Smooth muscle cell (in vitro differentiated cells): ENCODE data around the gene TMEM123. TPM values are rescaled to one million over a fixed set of nuclear protein-coding genes. Genes with fewer than 3 reads are reported as not detected.

Experiments used
- DNase-seq: peaks from one replicate; lab custom pipeline; 2025; ENCODE audit not compliant: unreplicated experiment; lab: John Stamatoyannopoulos, UW
- H2AFZ ChIP-seq: fragments of 200-600 bp; sonication (generic); 2 replicates; pipeline ENCODE4 v1.6.0; 2016; ENCODE audit warnings: antibody characterized with exemption, low read depth, mild to moderate bottlenecking
- H3F3A ChIP-seq: fragments of 200-600 bp; sonication (generic); 2 replicates; pipeline ENCODE4 v1.6.0; 2017; ENCODE audit warnings: antibody characterized with exemption, low read depth
- H3K27ac ChIP-seq: fragments of 200-600 bp; sonication (generic); 2 replicates; pipeline ENCODE4 v1.5.1; 2016; ENCODE audit warnings: low read depth, mild to moderate bottlenecking
- H3K27me3 ChIP-seq: fragments of 200-600 bp; sonication (generic); 2 replicates; pipeline ENCODE4 v1.6.1; 2016; ENCODE audit warnings: low read depth, mild to moderate bottlenecking
- H3K36me3 ChIP-seq: fragments of 200-600 bp; sonication (generic); 2 replicates; pipeline ENCODE4 v1.5.1; 2016; ENCODE audit warnings: low read depth
- H3K4me1 ChIP-seq: fragments of 200-600 bp; sonication (generic); 2 replicates; pipeline ENCODE4 v1.5.1; 2016; ENCODE audit warnings: low read depth
- H3K4me2 ChIP-seq: fragments of 200-600 bp; sonication (generic); 2 replicates; pipeline ENCODE4 v1.6.0; 2016; ENCODE audit warnings: mild to moderate bottlenecking
- H3K4me3 ChIP-seq: fragments of 200-600 bp; sonication (generic); 2 replicates; pipeline ENCODE4 v1.5.1; 2016; ENCODE audit warnings: mild to moderate bottlenecking
- H3K79me2 ChIP-seq: fragments of 200-600 bp; sonication (generic); 2 replicates; pipeline ENCODE4 v1.6.0; 2016; ENCODE audit warnings: low read depth, mild to moderate bottlenecking
- H3K9ac ChIP-seq: fragments of 200-600 bp; sonication (generic); 2 replicates; pipeline ENCODE4 v1.6.0; 2016; ENCODE audit warnings: low read depth
- H3K9me3 ChIP-seq: fragments of 200-600 bp; sonication (generic); replicated peaks from 2 replicates; pipeline ENCODE4 v1.5.1; 2016; ENCODE audit warnings: low read depth
- H4K20me1 ChIP-seq: fragments of 200-600 bp; sonication (generic); 2 replicates; pipeline ENCODE4 v1.6.0; 2016; ENCODE audit warnings: low read depth
- WGBS: methylation state at CpG from one replicate; pipeline ENCODE4 v1.1.7; 2016; ENCODE audit warnings: low lambda C conversion rate; 5-methylcytosine and 5-hydroxymethylcytosine counted together
- polyA plus RNA-seq: library from polyadenylated mRNA; unstranded; fragments of >200 nt; fragmentation: Nextera tagmentation; extraction: Ambion mirVana; gene quantifications from 2 replicates; pipeline ENCODE4 v1.2.1, GENCODE V29; 2016
- total RNA-seq: library from RNA; depleted of rRNA; stranded (reverse); fragments of >200 nt; gene quantifications from 2 replicates; pipeline ENCODE4 v1.2.3, GENCODE V29; 2014
- TF ChIP-seq, protein P1 (sequence below): fragments of 200-600 bp; sonication (generic); IDR thresholded peaks from 2 replicates; pipeline ENCODE4 v1.5.1; 2017; ENCODE audit warnings: borderline replicate concordance, mild to moderate bottlenecking, antibody characterized with exemption; ENCODE audit not compliant: insufficient read depth, poor library complexity, severe bottlenecking

Gene TMEM123
- total and polyA plus RNA-seq, 2 experiments from 2014 or later, result 38.8 to 78.8 TPM

DNA sequence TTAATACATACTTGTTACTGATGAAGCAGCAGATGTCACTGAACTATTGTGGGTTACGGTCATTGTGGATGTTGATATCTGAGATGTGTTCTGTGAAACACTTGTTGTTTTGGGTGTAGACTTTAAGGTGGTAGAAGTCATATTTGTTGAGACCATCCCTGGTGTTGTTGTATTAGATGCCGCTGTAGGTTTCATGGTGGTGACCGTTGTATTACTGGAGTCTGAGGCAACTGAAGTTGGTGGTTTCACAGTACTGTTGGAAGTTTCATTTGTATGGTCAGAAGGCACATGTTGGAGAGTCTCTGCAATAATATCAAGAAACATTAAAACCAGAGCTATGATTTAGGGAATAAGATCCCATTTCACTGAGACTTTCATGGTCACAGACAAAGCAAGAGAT is 50.7 kb downstream of the TMEM123 start:
- TF ChIP-seq, protein P1, sequence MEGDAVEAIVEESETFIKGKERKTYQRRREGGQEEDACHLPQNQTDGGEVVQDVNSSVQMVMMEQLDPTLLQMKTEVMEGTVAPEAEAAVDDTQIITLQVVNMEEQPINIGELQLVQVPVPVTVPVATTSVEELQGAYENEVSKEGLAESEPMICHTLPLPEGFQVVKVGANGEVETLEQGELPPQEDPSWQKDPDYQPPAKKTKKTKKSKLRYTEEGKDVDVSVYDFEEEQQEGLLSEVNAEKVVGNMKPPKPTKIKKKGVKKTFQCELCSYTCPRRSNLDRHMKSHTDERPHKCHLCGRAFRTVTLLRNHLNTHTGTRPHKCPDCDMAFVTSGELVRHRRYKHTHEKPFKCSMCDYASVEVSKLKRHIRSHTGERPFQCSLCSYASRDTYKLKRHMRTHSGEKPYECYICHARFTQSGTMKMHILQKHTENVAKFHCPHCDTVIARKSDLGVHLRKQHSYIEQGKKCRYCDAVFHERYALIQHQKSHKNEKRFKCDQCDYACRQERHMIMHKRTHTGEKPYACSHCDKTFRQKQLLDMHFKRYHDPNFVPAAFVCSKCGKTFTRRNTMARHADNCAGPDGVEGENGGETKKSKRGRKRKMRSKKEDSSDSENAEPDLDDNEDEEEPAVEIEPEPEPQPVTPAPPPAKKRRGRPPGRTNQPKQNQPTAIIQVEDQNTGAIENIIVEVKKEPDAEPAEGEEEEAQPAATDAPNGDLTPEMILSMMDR, result no peak
- WGBS, result 98% methylated on average over 3 of the region's 3 CpGs
- Histone ChIP-seq H3K27ac (no peak overlapping the region), H3K4me3 (no peak overlapping the region), H3F3A (peaks cover 6% of the 10 kb centered on the region), H3K4me2 (no peak overlapping the region), H3K27me3 (no peaks in the 10 kb centered on the region), H3K9me3 (no peaks in the 10 kb centered on the region), H3K4me1 (no peaks in the 10 kb centered on the region), H3K9ac (no peak overlapping the region), H3K79me2 (peaks cover 6% of the 10 kb centered on the region), H4K20me1 (peaks cover 14% of the 10 kb centered on the region), H3K36me3 (no peaks in the 10 kb centered on the region), H2AFZ (no peak overlapping the region)
- DNase-seq, result no peak

DNA sequence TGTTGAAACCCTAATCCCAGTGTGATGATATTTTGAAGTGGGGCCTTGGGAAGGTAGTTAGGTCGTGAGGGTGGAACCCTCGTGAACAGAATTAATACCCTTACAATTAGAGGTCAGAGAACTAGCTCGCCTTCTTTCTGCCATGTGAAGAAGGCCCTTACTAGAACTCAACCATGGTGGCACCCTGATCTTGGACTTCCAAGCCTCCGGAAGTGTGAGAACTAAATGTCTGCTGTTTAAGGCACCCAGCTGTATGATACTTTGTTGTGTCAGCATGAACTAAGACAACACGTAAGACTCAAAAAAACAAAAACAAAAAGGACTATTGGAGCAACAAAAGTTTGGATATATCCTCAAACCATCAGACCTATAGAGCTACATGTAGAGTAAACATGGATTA is 52.0 kb downstream of the TMEM123 start:
- H2AFZ ChIP-seq, result no peak overlapping the region
- no peaks in the 10 kb centered on the region for H3K36me3 ChIP-seq
- H3K9me3 ChIP-seq, result no peaks in the 10 kb centered on the region
- no peak for DNase-seq
- WGBS, result 98% methylated on average over 5 of the region's 5 CpGs
- peaks cover 15% of the 10 kb centered on the region for H4K20me1 ChIP-seq
- peaks cover 6% of the 10 kb centered on the region for H3F3A ChIP-seq
- no peak overlapping the region for H3K9ac ChIP-seq
- no peaks in the 10 kb centered on the region for H3K4me1 ChIP-seq
- H3K79me2 ChIP-seq, result peaks cover 6% of the 10 kb centered on the region
- no peak overlapping the region for H3K27ac ChIP-seq
- H3K4me3 ChIP-seq, result no peak overlapping the region
- TF ChIP-seq, protein P1, result no peak
- no peak overlapping the region for H3K4me2 ChIP-seq
- H3K27me3 ChIP-seq, result no peaks in the 10 kb centered on the region

DNA sequence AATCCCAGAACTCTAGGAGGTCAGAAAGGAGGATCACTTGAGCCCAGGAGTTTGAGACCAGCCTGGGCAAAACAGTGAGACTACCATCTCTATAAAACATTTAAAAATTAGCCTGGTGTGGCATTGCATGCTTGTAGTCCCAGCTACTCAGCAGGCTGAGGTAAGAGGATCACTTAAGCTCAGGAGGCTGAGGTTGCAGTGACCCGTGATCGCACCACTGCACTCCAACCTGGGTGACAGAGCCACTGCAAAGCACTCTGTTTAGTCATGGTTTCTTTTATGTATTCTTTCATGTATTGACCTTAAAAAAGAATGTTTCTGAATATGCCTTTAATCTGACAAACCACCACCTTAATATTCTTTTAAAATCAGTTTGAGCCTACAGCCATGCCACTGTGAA is 53.4 kb downstream of the TMEM123 start:
- Histone ChIP-seq H4K20me1 (peaks cover 21% of the 10 kb centered on the region), H3K79me2 (peaks cover 5% of the 10 kb centered on the region), H3F3A (peaks cover 6% of the 10 kb centered on the region), H3K9me3 (no peaks in the 10 kb centered on the region), H3K4me3 (no peak overlapping the region), H3K27me3 (no peaks in the 10 kb centered on the region), H3K4me1 (no peaks in the 10 kb centered on the region), H3K9ac (no peak overlapping the region), H3K36me3 (no peaks in the 10 kb centered on the region), H3K4me2 (no peak overlapping the region), H2AFZ (no peak overlapping the region), H3K27ac (no peak overlapping the region)
- TF ChIP-seq, protein P1, result no peak
- WGBS, result 96% methylated on average over 2 of the region's 2 CpGs
- DNase-seq, result no peak

DNA sequence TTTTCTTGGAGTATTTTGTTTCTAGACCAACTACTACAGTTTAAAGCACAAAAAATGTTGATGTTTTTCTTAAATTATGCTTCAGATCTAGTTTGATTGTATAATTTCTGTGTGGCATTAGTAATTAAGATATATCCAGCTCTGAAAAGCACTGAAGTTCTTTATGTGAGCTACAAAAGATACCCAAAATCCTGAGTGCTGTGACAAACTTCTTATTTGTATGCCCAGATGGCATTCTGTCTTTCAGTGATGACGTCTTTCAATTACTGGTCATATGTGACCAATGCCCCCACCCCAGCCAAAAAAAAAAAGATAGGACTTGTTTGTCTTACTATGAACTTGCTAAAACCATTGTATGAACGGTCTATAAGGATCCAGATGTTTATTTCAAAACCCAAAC is 54.3 kb downstream of the TMEM123 start:
- TF ChIP-seq, protein P1, result no peak
- H4K20me1 ChIP-seq, result peaks cover 27% of the 10 kb centered on the region
- H3K36me3 ChIP-seq, result no peaks in the 10 kb centered on the region
- no peak overlapping the region for H3K27ac ChIP-seq
- peaks cover 5% of the 10 kb centered on the region for H3K79me2 ChIP-seq
- H3K4me1 ChIP-seq, result no peaks in the 10 kb centered on the region
- H3K4me3 ChIP-seq, result no peak overlapping the region
- no peaks in the 10 kb centered on the region for H3K9me3 ChIP-seq
- H2AFZ ChIP-seq, result no peak overlapping the region
- no peaks in the 10 kb centered on the region for H3K27me3 ChIP-seq
- DNase-seq, result no peak
- H3F3A ChIP-seq, result peaks cover 6% of the 10 kb centered on the region
- 98% methylated on average over 2 of the region's 2 CpGs for WGBS
- no peak overlapping the region for H3K9ac ChIP-seq
- no peak overlapping the region for H3K4me2 ChIP-seq
